ENCODE data around the gene CACNA1C.
"Not testable (repeated sequence)": the region's sequence is repeated elsewhere in the genome, so short reads cannot be mapped to it uniquely, and the experiment has no call there.

Gene CACNA1C

GRCh38 chr12:2463719-2464118 is 410.9 kb downstream of the CACNA1C start:
- DNase-seq (ENCODE audit: low read depth in 3 of 3, low spot score in 1 of 3) = no peak

GRCh38 chr12:2465681-2466080 is 412.9 kb downstream of the CACNA1C start:
- DNase-seq (ENCODE audit: low read depth in 3 of 3, low spot score in 1 of 3) = no peak

- no peak for DNase-seq (ENCODE audit: low read depth in 3 of 3, low spot score in 1 of 3)
Measured at GRCh38 chr12:2466211-2466610, 413.4 kb downstream of the CACNA1C start.

DNA sequence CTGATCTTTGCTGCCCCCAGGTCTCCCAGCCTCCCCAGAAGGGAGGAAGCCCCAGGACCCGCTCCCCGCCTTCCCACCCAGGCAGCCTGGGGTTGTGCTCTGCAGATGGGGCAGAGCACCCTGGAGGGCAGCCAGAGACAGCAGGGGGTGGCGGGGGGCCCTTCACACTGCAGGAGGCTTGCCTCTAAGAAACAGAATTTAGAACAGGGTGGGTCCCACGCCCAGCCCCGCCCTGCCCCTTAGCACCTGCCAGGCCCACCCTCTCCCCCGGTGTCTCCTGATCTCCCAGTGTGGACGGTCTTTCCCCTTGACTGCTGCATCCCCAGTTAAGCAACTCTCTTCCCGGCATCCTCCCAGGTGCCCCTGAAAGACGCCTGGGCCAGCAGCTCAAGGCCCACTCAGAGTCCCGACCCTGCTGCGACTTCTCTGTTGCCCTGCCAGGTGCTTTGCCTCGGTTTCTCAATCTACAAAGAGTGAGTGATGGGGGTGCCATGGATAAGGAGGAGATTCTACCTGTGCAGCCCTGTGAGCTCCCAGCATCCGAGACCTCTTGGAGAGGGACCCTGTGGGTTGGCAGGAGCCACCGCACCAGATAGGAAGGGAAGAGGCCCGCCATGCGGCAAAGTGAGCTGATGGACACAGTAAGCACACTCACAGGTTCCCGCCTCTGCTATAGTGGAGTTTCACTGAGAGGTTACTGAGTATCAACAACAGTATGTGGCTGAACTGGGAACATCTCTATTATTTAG is 414.8 kb downstream of the CACNA1C start:
- no peak for DNase-seq (ENCODE audit: low read depth in 3 of 3, low spot score in 1 of 3)

DNA sequence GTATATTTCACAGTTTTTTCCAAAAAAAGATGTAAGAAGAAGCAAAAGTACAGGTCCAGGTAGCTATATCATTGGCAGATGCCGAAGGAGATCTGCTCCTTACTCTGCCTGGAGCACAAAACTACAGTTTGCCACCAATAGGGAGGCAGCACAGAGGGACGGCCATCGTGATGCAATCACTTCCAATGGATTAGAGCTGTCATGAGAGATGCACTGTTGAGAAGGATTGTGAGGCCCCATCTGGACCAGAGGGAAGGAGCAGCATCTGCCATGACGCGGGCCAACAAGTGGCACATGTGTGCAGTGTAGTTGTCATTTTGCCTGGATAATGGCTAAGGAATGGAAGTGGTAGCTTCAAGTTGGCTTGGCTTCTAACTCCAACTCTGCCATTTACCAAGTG is 423.2 kb downstream of the CACNA1C start:
- DNase-seq (ENCODE audit: low read depth in 3 of 3, low spot score in 1 of 3) = no peak

GRCh38 chr12:2477009-2477766 is 424.4 kb downstream of the CACNA1C start:
- no peak for DNase-seq (ENCODE audit: low read depth in 3 of 3, low spot score in 1 of 3)

DNA sequence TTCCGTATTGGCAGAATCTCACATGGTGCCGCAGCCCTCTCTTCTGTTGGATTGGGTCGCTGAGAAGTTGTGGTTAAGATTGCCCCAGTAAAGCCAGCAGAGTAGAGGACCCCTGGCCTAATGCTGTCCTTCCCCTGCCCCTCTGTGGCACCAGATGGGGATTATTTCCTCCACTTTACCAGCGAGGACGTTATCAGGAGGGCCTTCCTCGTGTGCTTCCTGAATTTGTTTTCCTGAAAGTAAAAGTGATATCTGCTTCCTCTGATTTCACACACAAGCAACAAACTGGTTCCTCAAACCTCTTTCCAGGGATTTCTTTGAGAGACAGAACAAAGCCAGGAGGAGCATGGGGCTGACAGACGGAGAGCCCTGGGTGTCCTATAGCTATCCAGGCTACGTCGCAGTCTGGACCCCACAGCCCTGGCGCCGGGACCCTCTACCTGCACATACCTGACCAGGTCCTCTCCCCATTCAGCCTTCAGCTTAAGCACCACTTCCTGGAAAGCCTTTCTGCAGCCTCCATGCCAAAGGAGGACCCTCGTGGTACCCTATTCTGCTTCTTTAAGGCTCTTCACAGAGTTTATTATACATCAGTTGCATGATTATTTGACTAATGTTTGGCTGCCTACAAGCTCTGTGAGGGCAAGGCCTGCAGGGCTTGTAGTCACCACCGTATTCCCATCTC is 427.2 kb downstream of the CACNA1C start:
- DNase-seq (ENCODE audit: low read depth in 3 of 3, low spot score in 1 of 3) = no peak

GRCh38 chr12:2481346-2481745 is 428.6 kb downstream of the CACNA1C start:
- no peak for DNase-seq (ENCODE audit: low read depth in 3 of 3, low spot score in 1 of 3)

- no peak for DNase-seq (ENCODE audit: low read depth in 3 of 3, low spot score in 1 of 3)
Measured at GRCh38 chr12:2481951-2482350, 429.2 kb downstream of the CACNA1C start.

GRCh38 chr12:2482938-2483660 is 430.3 kb downstream of the CACNA1C start:
- DNase-seq (ENCODE audit: low read depth in 3 of 3, low spot score in 1 of 3) = no peak

- no peak for DNase-seq (ENCODE audit: low read depth in 3 of 3, low spot score in 1 of 3)
Measured at GRCh38 chr12:2483713-2484112, 430.9 kb downstream of the CACNA1C start.

DNA sequence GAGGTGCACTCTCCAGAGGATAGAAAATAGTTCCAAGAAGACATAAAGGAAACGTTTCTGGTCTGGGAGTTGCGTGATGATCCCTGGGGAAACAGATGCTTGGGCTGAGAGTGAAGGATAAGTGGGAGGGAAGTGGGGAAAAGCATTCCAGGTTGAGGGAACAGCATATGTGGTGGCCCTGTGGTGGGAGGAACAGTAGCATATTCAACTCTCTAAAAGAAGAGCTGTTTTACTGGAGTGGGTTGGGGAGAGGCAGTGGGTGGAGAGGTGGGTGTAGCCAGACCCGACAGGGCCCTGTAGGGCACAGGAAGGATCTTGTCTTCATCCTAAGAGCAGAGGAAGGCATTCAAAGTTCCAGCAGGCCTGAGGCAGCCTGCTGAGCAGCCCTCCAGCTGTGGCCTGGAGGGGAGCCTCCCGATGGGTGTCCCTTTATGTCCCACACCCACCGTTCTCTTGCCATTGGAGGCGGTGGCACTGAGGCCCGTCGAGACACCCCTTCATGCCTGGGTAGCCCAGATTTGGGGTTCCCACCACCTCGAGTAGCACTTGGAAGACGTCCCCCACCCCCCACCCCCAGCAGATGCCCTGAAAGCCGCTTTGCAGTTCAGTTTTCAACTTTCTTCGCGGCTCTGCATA is 431.5 kb downstream of the CACNA1C start:
- DNase-seq (ENCODE audit: low read depth in 3 of 3, low spot score in 1 of 3) = no peak

- no peak for DNase-seq (ENCODE audit: low read depth in 3 of 3, low spot score in 1 of 3)
Measured at GRCh38 chr12:2485681-2486080, 432.9 kb downstream of the CACNA1C start.

GRCh38 chr12:2486796-2487195 is 434.0 kb downstream of the CACNA1C start:
- DNase-seq (ENCODE audit: low read depth in 3 of 3, low spot score in 1 of 3) = no peak

DNA sequence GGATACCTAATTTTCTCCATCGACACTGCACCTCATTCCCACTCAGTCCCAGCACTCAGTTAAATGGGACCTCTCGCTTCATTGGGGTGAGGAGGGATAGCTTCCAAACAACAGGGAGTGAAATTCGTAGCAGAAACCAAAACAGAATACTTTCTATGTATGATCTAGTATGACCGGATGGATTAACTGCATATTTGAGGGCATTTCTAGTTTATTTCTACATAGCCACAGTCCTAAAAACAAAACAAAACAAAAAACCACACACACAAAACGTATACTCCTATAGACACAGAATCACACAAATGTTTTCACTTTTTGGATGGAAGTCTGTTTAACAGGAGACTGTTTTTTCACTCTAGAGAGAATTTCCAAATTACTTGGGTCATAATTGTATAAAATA is 434.5 kb downstream of the CACNA1C start:
- no peak for DNase-seq (ENCODE audit: low read depth in 3 of 3, low spot score in 1 of 3)

GRCh38 chr12:2488131-2488530 is 435.3 kb downstream of the CACNA1C start:
- DNase-seq (ENCODE audit: low read depth in 3 of 3, low spot score in 1 of 3) = no peak

GRCh38 chr12:2488596-2488995 is 435.8 kb downstream of the CACNA1C start:
- DNase-seq (ENCODE audit: low read depth in 3 of 3, low spot score in 1 of 3) = no peak

DNA sequence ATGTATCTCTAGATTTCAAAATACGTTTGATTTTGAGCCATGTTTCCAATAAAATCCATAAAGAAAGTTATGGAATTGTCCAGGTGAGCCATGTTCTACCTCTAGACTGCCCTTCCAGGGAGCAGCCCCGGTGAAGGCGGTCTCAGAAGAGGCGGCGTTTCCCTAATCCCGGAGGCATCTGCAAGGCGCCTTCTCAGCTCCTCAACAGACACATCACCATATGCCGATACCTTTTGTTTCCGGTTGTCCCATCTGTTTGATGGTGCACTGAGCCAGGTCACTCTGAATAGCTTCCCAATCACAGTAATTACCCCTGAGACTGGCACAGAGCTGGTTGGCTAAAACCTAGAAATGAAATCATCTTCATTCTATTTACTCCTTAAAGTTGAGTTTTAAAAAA is 436.5 kb downstream of the CACNA1C start:
- no peak for DNase-seq (ENCODE audit: low read depth in 3 of 3, low spot score in 1 of 3)

DNA sequence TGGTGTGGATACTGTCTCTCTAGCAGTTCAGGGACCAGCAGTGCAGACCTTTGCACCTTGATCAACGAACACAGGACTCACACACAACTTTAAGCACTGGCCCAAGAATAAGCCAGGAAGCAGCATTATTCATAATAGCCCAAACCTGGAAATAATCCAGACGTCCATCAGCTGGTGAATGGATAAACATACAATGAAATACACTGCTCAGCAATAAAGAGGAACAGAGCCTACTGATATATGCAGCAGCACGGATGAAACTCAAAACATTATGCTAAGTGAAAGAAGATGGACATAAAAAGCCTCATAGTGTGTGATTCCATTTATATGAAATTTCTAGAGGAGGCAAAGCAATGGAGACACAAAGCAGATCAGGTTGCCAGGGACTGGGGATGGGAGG is 438.0 kb downstream of the CACNA1C start:
- no peak for DNase-seq (ENCODE audit: low read depth in 3 of 3, low spot score in 1 of 3)

- not testable (repeated sequence) for DNase-seq (ENCODE audit: low read depth in 3 of 3, low spot score in 1 of 3)
Measured at GRCh38 chr12:2491349-2491748, 438.6 kb downstream of the CACNA1C start.

GRCh38 chr12:2492236-2492635 is 439.4 kb downstream of the CACNA1C start:
- DNase-seq (ENCODE audit: low read depth in 3 of 3, low spot score in 1 of 3) = no peak
